CD4-positive, alpha-beta T cell treated with Interleukin-12 subunit alpha and Interleukin-12 subunit beta, for 1 hour (primary cell): ENCODE measurements around the gene TAPT1.
"Not testable (repeated sequence)": the region's sequence is repeated elsewhere in the genome, so short reads cannot be mapped to it uniquely, and the experiment has no call there.

ENCODE experiments used
- DNase-seq: peaks from one replicate; pipeline ENCODE4 v3.0.0-alpha.2; 2020

Gene TAPT1

GRCh38 chr4:16206848-16207247 is 19.4 kb downstream of the TAPT1 start:
- DNase-seq, result no peak

- DNase-seq, result no peak
These were observed 20.0 kb downstream of the TAPT1 start for GRCh38 chr4:16206301-16206700.

- DNase-seq, result peak; percentile 44
These were observed 20.7 kb downstream of the TAPT1 start for GRCh38 chr4:16205298-16206164.

GRCh38 chr4:16204505-16204904 is 21.8 kb downstream of the TAPT1 start:
- no peak for DNase-seq

GRCh38 chr4:16203083-16203482 is 23.2 kb downstream of the TAPT1 start:
- DNase-seq, result no peak

GRCh38 chr4:16202598-16202997 is 23.7 kb downstream of the TAPT1 start:
- no peak for DNase-seq

- DNase-seq, result peak; percentile 13
These were observed 27.2 kb downstream of the TAPT1 start for GRCh38 chr4:16199093-16199492.

GRCh38 chr4:16197876-16198665 is 28.2 kb downstream of the TAPT1 start:
- DNase-seq, result no peak

- peak; percentile 10 for DNase-seq
These were observed 29.5 kb downstream of the TAPT1 start for GRCh38 chr4:16196482-16197393.

GRCh38 chr4:16195209-16195608 is 31.1 kb downstream of the TAPT1 start:
- DNase-seq, result no peak

- DNase-seq, result not testable (repeated sequence)
These were observed 31.5 kb downstream of the TAPT1 start for GRCh38 chr4:16194798-16195197.

GRCh38 chr4:16194214-16194613 is 32.1 kb downstream of the TAPT1 start:
- no peak for DNase-seq

- DNase-seq, result no peak
These were observed 33.4 kb downstream of the TAPT1 start for GRCh38 chr4:16192631-16193518.

GRCh38 chr4:16192057-16192456 is 34.2 kb downstream of the TAPT1 start:
- no peak for DNase-seq

- no peak for DNase-seq
These were observed 38.8 kb downstream of the TAPT1 start for GRCh38 chr4:16187455-16187854.

- DNase-seq, result no peak
These were observed 39.3 kb downstream of the TAPT1 start for GRCh38 chr4:16186986-16187385.

- no peak for DNase-seq
These were observed 42.7 kb downstream of the TAPT1 start for GRCh38 chr4:16183604-16184003.

- DNase-seq, result no peak
These were observed 49.6 kb downstream of the TAPT1 start for GRCh38 chr4:16176621-16177020.

GRCh38 chr4:16171831-16172230 is 54.4 kb downstream of the TAPT1 start:
- no peak for DNase-seq

GRCh38 chr4:16169490-16169889 is 56.8 kb downstream of the TAPT1 start:
- DNase-seq, result no peak

GRCh38 chr4:16168710-16169388 is 57.4 kb downstream of the TAPT1 start:
- DNase-seq, result no peak
